K562 (cell line): Measurements from ENCODE around the gene NFYC. TPM values are rescaled to one million over a fixed set of nuclear protein-coding genes. Genes with fewer than 3 reads are reported as not detected.
A peak's percentile ranks its signal among the peaks of the same experiment; 100 is the strongest.

Source experiments
- BCLAF1 ChIP-seq, 2 experiments: fragments of 450-650 bp in 1 of 2; IDR thresholded peaks; 2 replicates each; pipeline ENCODE4 v1.6.1; 2011 to 2017; ENCODE audit warnings: low read depth in 2 of 2, antibody characterized with exemption in 1 of 2, borderline replicate concordance in 1 of 2, low read length in 1 of 2, mild to moderate bottlenecking in 1 of 2, mixed read lengths in 1 of 2; ENCODE audit not compliant: control insufficient read depth in 1 of 2
- CBX5 ChIP-seq: IDR thresholded peaks from 2 replicates; pipeline ENCODE4 v1.6.1; 2014; ENCODE audit warnings: low read depth, borderline replicate concordance
- CTBP1 ChIP-seq: fragments of 450-650 bp; IDR thresholded peaks from 2 replicates; pipeline ENCODE4 v1.6.1; 2016; ENCODE audit warnings: borderline replicate concordance
- EZH2 ChIP-seq: IDR thresholded peaks from 2 replicates; pipeline ENCODE4 v1.6.1; 2012; ENCODE audit warnings: low read depth, mild to moderate bottlenecking, inconsistent platforms, low read length, borderline replicate concordance
- FOXM1 ChIP-seq, 2 experiments: fragments of 450-650 bp in 1 of 2; sonication (generic) in 1 of 2; formaldehyde crosslinking in 1 of 2; IDR thresholded peaks; 2 replicates each; pipeline versions ENCODE4 v1.6.1 to v1.9.0; 2017 to 2022; ENCODE audit warnings: low read depth in 2 of 2, mild to moderate bottlenecking in 2 of 2, missing genetic modification reagents in 1 of 2, moderate library complexity in 1 of 2
- HDAC3 ChIP-seq: fragments of 450-650 bp; IDR thresholded peaks from 2 replicates; pipeline ENCODE4 v1.6.1; 2018; ENCODE audit warnings: borderline replicate concordance, mild to moderate bottlenecking, moderate library complexity; ENCODE audit not compliant: partially characterized antibody
- HOXB6 ChIP-seq: fragments of 250-450 bp; sonication (Bioruptor Pico); IDR thresholded peaks from 2 replicates; pipeline ENCODE4 v1.5.1; 2022; ENCODE audit warnings: mild to moderate bottlenecking, borderline replicate concordance
- MEF2D ChIP-seq: conservative IDR thresholded peaks from 2 replicates; pipeline ENCODE4 v1.6.1; 2016; ENCODE audit warnings: low read depth, missing genetic modification characterization, missing compliant biosample characterization
- NR2C2 ChIP-seq, 2 experiments: fragments of 200-800 bp in 1 of 2; sonication (Bioruptor generic) in 1 of 2; sonication (generic) in 1 of 2; formaldehyde crosslinking in 1 of 2; IDR thresholded peaks; 2 replicates each; pipeline versions ENCODE4 v1.6.1 to v1.8.0; 2016 to 2022; ENCODE audit warnings: mild to moderate bottlenecking in 1 of 2, missing compliant biosample characterization in 1 of 2, missing genetic modification characterization in 1 of 2, missing genetic modification reagents in 1 of 2
- NR2F6 ChIP-seq: fragments of 450-650 bp; formaldehyde crosslinking; IDR thresholded peaks from 2 replicates; pipeline ENCODE4 v1.4.0; 2020; ENCODE audit warnings: mild to moderate bottlenecking
- NR4A1 ChIP-seq, 2 experiments: fragments of 250-450 bp in 1 of 2; fragments of 450-650 bp in 1 of 2; sonication (Bioruptor Pico) in 1 of 2; IDR thresholded peaks; 2 replicates each; pipeline versions ENCODE4 v1.4.0 to v1.6.1; 2016 to 2020; ENCODE audit warnings: mild to moderate bottlenecking in 2 of 2, missing compliant biosample characterization in 1 of 2, missing genetic modification characterization in 1 of 2, moderate library complexity in 1 of 2
- PHF8 ChIP-seq: fragments of 200-600 bp; sonication (generic); IDR thresholded peaks from 2 replicates; pipeline ENCODE4 v1.6.1; 2012; ENCODE audit warnings: mixed run types, mild to moderate bottlenecking, inconsistent platforms, low read length, moderate library complexity, borderline replicate concordance
- POLR2AphosphoS2 ChIP-seq: IDR thresholded peaks from 2 replicates; pipeline ENCODE4 v1.6.1; 2012; ENCODE audit warnings: low read length, improper control_type of control experiment
- RAD51 ChIP-seq: fragments of 450-650 bp; IDR thresholded peaks from 2 replicates; pipeline ENCODE4 v1.7.1; 2016; ENCODE audit warnings: low read depth, mild to moderate bottlenecking, borderline replicate concordance
- SMAD2 ChIP-seq: fragments of 150-350 bp; IDR thresholded peaks from 2 replicates; pipeline ENCODE4 v1.6.1; 2014; ENCODE audit warnings: low read depth, mild to moderate bottlenecking, low read length
- TRIM25 ChIP-seq: fragments of 450-650 bp; IDR thresholded peaks from 2 replicates; pipeline ENCODE4 v1.7.0; 2016; ENCODE audit warnings: borderline replicate concordance
- U2AF1 ChIP-seq: fragments of 200-400 bp; formaldehyde crosslinking; optimal IDR thresholded peaks from 2 replicates; pipeline ENCODE3; 2017; ENCODE audit warnings: mild to moderate bottlenecking, low read depth, low read length, moderate library complexity
- ZBTB34 ChIP-seq: fragments of 250-450 bp; sonication (Bioruptor Pico); IDR thresholded peaks from 2 replicates; pipeline ENCODE4 v1.8.0; 2021; ENCODE audit warnings: mild to moderate bottlenecking, moderate library complexity
- ZFP36 ChIP-seq: fragments of 150-350 bp; IDR thresholded peaks from 2 replicates; pipeline ENCODE4 v1.6.1; 2018; ENCODE audit warnings: low read length, low read depth; ENCODE audit not compliant: partially characterized antibody
- ZNF316 ChIP-seq: fragments of 450-650 bp; IDR thresholded peaks from 2 replicates; pipeline ENCODE4 v1.6.1; 2016
- polyA plus RNA-seq, 8 experiments: library from polyadenylated mRNA; depleted of rRNA in 4 of 8; stranded (reverse) in 5 of 8; unstranded in 3 of 8; fragments of >200 nt; fragmentation: Nextera tagmentation in 2 of 8; fragmentation: Illumina TruSeq in 1 of 8; extraction: Ambion mirVana in 2 of 8; extraction: Trizol in 1 of 8; gene quantifications; 2 replicates each; pipeline versions ENCODE4 v1.2.1 to v1.2.3, GENCODE V29; 2011 to 2014; ENCODE audit warnings: inconsistent platforms in 1 of 8, missing spikeins in 1 of 8
- total RNA-seq, 7 experiments: library from RNA; depleted of rRNA in 6 of 7; stranded (reverse); fragments of >200 nt in 6 of 7; fragmentation: Illumina TruSeq in 2 of 7; extraction: Trizol in 2 of 7; gene quantifications; 2 replicates each; pipeline versions ENCODE4 v1.2.1 to v1.2.3, GENCODE V29; 2011 to 2021; ENCODE audit warnings: low replicate concordance in 1 of 7

NFYC gene
- total and polyA plus RNA-seq, 9 of the 15 experiments (the other 6 are each of a cell fraction or from before 2014, with no cell fraction given), result 4.8 to 59.8 (median 41.1) TPM

GRCh38 chr1:40808909-40809308, 117.4 kb downstream of the NFYC start (continued):
- TF ChIP-seq ZFP36, result no peak
- no peak for TF ChIP-seq HOXB6 (CRISPR knock-in tag)
- TF ChIP-seq FOXM1 (IDR thresholded peaks at IDR 0.05; ENCODE audit: low read depth), result no peak
- TF ChIP-seq FOXM1 (CRISPR knock-in tag; IDR thresholded peaks at IDR 0.05; ENCODE audit: low read depth), result no peak
- no peak for TF ChIP-seq PHF8
- 0 out of 2 replicates have a peak, but pooled peaks have one; percentile 55 for TF ChIP-seq NR2F6 (CRISPR knock-in tag)
- no peak for TF ChIP-seq ZBTB34 (CRISPR knock-in tag)
- TF ChIP-seq CBX5, result no peak
- no peak for TF ChIP-seq POLR2AphosphoS2
- TF ChIP-seq RAD51, result 0 out of 2 replicates have a peak, but pooled peaks have one; percentile 15
- TF ChIP-seq MEF2D (tag), result peak; percentile 57; the same call in 1 of the 2 replicates
- 0 out of 2 replicates have a peak, but pooled peaks have one; percentile 28 for TF ChIP-seq CTBP1
- TF ChIP-seq HDAC3, result no peak
- TF ChIP-seq ZNF316, result no peak
- TF ChIP-seq NR4A1 (CRISPR knock-in tag; IDR thresholded peaks at IDR 0.05), result no peak
- no peak; the same call in 1 of the 2 replicates for TF ChIP-seq NR4A1 (tag; IDR thresholded peaks at IDR 0.05)
- TF ChIP-seq NR2C2 (CRISPR knock-in tag; IDR thresholded peaks at IDR 0.05), result 0 out of 2 replicates have a peak, but pooled peaks have one; percentile 65
- TF ChIP-seq NR2C2 (tag; IDR thresholded peaks at IDR 0.05), result peak; percentile 91
- TF ChIP-seq EZH2, result no peak
- no peak for TF ChIP-seq TRIM25
- TF ChIP-seq U2AF1, result no peak
- no peak for TF ChIP-seq BCLAF1 (IDR thresholded peaks at IDR 0.05; ENCODE audit: borderline replicate concordance in 1 of 2, control insufficient read depth in 1 of 2, low read depth in 2 of 2, low read length in 1 of 2)
- TF ChIP-seq SMAD2, result no peak
